Upper lobe of right lung (tissue), 1 donor: ENCODE data around the gene CUL1. TPM values are rescaled to one million over a fixed set of nuclear protein-coding genes. Genes with fewer than 3 reads are reported as not detected.

Experiments
- ATAC-seq: fragments of 200-7000 bp; cut with Tn5 transposase; one replicate; pipeline ENCODE4 v1.9.1; 2020; ENCODE audit warnings: mild to moderate bottlenecking, moderate library complexity
- DNase-seq: peaks from one replicate; pipeline ENCODE4 v3.0.0-alpha.2; 2020
- H3K27ac ChIP-seq: fragments of 200-600 bp; one replicate; pipeline ENCODE4 v1.8.0; 2022
- H3K27me3 ChIP-seq: fragments of 200-600 bp; one replicate; pipeline ENCODE4 v1.8.0; 2022; ENCODE audit warnings: mild to moderate bottlenecking
- H3K36me3 ChIP-seq: fragments of 200-600 bp; one replicate; pipeline ENCODE4 v1.8.0; 2022
- H3K4me1 ChIP-seq: fragments of 200-600 bp; one replicate; pipeline ENCODE4 v1.8.0; 2022
- H3K4me3 ChIP-seq: fragments of 200-600 bp; one replicate; pipeline ENCODE4 v1.8.0; 2022; ENCODE audit warnings: mild to moderate bottlenecking
- H3K9me3 ChIP-seq: fragments of 200-600 bp; one replicate; pipeline ENCODE4 v1.8.0; 2022
- intact Hi-C: fragments of 100-400 bp; cut with DNase I; formaldehyde crosslinking; loops from one replicate; pipeline ENCODE4 v1.11.0; 2022
- total RNA-seq: library from RNA; stranded (reverse); fragmentation: NEBNext Ultra II Directional; extraction: Animal tissue kit (Norgen Biotek cat#: 25700); gene quantifications from one replicate; pipeline ENCODE4 v1.2.1, GENCODE V29; 2021
- TF ChIP-seq, protein P1 (sequence below): fragments of 200-600 bp; IDR thresholded peaks from one replicate; pipeline ENCODE4 v1.8.0; 2022; ENCODE audit warnings: antibody characterized with exemption
- donor health status: DM: no; HTN: yes; CAD: no; lungs with severe emphysema.

The CUL1 gene
- total RNA-seq, 1 donor from 2014 or later: 44.4 TPM

DNA sequence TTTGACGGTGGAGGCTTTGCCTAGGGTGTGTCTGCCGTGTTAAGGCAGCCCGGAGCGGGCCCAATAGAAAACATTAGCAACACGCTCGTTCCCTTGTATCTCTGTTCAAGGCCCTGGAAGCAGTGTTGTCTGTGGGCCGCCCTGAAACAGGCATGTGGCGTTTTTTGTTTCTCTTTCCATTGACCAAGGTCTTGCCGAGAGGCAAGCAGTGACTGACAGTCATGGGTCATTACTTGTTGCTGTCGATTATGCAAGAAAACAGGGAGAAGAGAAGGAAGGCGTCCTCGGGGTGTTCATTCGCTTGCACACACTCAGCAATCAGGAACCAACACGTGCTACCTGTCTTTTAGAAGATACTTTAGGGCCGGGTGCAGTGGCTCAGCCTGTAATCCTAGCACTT is 92.8 kb downstream of the CUL1 start:
- Histone ChIP-seq H3K4me1 (no peaks in the 10 kb centered on the region), H3K36me3 (peaks cover 98% of the 10 kb centered on the region), H3K9me3 (no peaks in the 10 kb centered on the region), H3K4me3 (no peak overlapping the region), H3K27me3 (no peaks in the 10 kb centered on the region), H3K27ac (no peak overlapping the region)
- TF ChIP-seq, protein P1, sequence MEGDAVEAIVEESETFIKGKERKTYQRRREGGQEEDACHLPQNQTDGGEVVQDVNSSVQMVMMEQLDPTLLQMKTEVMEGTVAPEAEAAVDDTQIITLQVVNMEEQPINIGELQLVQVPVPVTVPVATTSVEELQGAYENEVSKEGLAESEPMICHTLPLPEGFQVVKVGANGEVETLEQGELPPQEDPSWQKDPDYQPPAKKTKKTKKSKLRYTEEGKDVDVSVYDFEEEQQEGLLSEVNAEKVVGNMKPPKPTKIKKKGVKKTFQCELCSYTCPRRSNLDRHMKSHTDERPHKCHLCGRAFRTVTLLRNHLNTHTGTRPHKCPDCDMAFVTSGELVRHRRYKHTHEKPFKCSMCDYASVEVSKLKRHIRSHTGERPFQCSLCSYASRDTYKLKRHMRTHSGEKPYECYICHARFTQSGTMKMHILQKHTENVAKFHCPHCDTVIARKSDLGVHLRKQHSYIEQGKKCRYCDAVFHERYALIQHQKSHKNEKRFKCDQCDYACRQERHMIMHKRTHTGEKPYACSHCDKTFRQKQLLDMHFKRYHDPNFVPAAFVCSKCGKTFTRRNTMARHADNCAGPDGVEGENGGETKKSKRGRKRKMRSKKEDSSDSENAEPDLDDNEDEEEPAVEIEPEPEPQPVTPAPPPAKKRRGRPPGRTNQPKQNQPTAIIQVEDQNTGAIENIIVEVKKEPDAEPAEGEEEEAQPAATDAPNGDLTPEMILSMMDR: no peak
- intact Hi-C loops: no loop called here
- DNase-seq (no peak), ATAC-seq (peak; percentile 8)

DNA sequence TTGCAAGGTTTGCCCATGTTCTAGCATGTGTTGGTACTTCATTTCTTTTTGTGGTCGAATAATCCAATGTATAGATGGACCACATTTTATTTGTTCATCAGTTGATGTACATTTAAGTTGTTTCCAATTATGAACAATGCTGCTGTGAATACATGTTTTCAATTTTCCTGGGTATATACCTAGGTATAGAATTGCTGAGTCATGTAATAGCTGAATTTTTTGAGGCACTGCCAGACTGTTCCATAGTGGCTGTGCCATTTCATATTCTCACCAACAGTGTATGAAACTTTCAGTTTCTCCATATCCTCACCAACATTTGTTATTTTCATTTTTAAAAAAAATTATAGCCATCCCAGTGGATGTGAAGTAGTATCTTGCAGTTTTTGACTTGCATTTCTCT is 94.9 kb downstream of the CUL1 start:
- no peak overlapping the region for H3K27ac ChIP-seq
- H3K4me3 ChIP-seq: no peak overlapping the region
- intact Hi-C loops: no loop called here
- no peaks in the 10 kb centered on the region for H3K9me3 ChIP-seq
- H3K36me3 ChIP-seq: peaks cover 98% of the 10 kb centered on the region
- no peak for ATAC-seq
- no peaks in the 10 kb centered on the region for H3K27me3 ChIP-seq
- TF ChIP-seq, protein P1: no peak
- no peaks in the 10 kb centered on the region for H3K4me1 ChIP-seq
- no peak for DNase-seq

DNA sequence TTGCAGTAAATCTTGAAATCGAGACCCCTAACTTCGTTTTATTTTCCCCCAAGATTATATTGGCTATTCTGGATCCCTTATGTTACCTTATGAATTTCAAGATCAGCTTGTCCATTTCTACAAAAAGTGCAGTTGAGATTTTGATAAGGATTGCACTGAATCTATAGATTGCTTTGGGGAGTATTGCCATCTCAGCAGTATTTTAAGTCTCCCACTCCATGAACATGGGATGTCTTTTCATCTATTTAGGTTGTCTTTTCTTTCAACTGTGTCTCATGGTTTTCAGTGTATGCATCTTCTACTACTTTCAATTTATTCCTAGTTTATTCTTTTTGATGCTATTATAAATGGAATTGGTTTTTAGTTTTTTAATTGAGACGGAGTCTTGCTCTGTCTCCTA is 95.8 kb downstream of the CUL1 start:
- Histone ChIP-seq H3K9me3 (no peaks in the 10 kb centered on the region), H3K4me1 (no peaks in the 10 kb centered on the region), H3K27me3 (no peaks in the 10 kb centered on the region), H3K27ac (no peak overlapping the region), H3K36me3 (peaks cover 98% of the 10 kb centered on the region), H3K4me3 (no peak overlapping the region)
- no peak for DNase-seq
- TF ChIP-seq, protein P1: no peak
- intact Hi-C loops: no loop called here
- no peak for ATAC-seq

GRCh38 chr7:148796841-148797240 is 98.1 kb downstream of the CUL1 start:
- Histone ChIP-seq H3K27me3 (no peaks in the 10 kb centered on the region), H3K36me3 (peaks cover 98% of the 10 kb centered on the region), H3K4me3 (no peak overlapping the region), H3K27ac (no peak overlapping the region), H3K4me1 (no peaks in the 10 kb centered on the region), H3K9me3 (no peaks in the 10 kb centered on the region)
- DNase-seq: no peak
- intact Hi-C loops: no loop called here
- TF ChIP-seq, protein P1: no peak
- no peak for ATAC-seq

DNA sequence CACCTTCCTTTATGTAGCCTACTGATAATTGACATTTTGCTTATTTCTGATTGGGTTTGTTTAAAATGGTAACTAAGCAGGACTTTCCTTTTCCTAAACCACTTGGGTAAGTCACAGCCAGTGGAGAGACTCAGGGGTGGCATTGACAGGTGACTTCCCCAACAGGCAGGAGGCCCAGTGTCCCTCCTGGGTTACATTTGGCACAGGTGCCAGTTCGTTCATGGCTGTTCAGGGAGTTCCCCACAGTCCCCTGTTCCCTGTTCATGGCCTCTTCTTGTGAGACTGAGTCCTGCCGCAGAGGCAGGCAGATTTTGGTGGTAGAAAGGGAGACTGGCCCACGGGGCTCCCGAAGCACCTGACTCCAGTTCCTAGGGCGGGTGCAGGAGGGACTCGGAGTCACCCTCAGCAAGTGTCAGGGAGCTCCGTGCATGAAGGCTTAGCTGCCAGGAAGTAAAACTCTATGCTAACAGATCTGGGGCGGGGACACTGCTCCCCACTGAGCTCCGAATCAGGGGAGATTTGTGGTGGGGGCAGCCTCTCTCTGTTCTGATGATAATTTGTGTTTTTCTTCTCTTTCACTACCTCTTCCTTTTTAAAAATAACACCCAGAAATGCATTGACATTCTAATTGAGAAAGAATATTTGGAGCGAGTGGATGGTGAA is 101.3 kb downstream of the CUL1 start:
- intact Hi-C loops: no loop called here
- TF ChIP-seq, protein P1: no peak
- Histone ChIP-seq H3K27ac (no peak overlapping the region), H3K4me1 (no peaks in the 10 kb centered on the region), H3K36me3 (peaks cover 69% of the 10 kb centered on the region), H3K4me3 (no peak overlapping the region), H3K27me3 (no peaks in the 10 kb centered on the region), H3K9me3 (no peaks in the 10 kb centered on the region)
- no peak for DNase-seq
- ATAC-seq: no peak

DNA sequence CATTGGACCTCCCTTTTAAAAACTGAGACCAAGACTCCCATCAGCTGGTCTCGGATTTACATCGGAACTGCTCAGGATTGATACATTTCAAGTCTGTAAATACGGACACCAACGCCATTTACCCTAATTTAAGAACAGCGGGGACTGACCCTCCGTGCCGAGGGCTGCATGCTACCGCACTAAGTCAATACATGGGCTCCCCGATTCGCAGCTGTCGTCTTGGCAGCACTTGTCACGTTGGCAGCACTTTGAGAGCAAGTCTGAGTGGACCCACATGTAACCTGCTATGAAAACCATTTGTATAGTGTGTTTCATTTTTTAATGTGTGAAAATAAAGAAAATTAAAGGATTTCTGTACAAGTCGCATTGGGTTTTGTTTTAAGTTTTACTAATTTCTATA is 102.0 kb downstream of the CUL1 start:
- H3K36me3 ChIP-seq: peaks cover 65% of the 10 kb centered on the region

More for the DNA sequence above, 102.0 kb downstream of the CUL1 start:
- Histone ChIP-seq H3K27ac (no peak overlapping the region), H3K9me3 (no peaks in the 10 kb centered on the region), H3K27me3 (no peaks in the 10 kb centered on the region), H3K4me3 (no peak overlapping the region), H3K4me1 (no peaks in the 10 kb centered on the region)
- TF ChIP-seq, protein P1: no peak
- DNase-seq (no peak), ATAC-seq (no peak)
- intact Hi-C loops: no loop called here
